NCI-H2227 (cell line): ENCODE measurements around the gene SLC30A7.
"Not testable (repeated sequence)": the region's sequence is repeated elsewhere in the genome, so short reads cannot be mapped to it uniquely, and the experiment has no call there.

Source experiments
- DNase-seq: peaks from one replicate; lab custom pipeline; 2025; ENCODE audit not compliant: unreplicated experiment; lab: John Stamatoyannopoulos, UW

Gene SLC30A7

GRCh38 chr1:100895540-100896480 is at the start of gene SLC30A7:
Gene SLC30A7 (plus strand): TSS chr1:100896090. CDS start chr1:100896263, 173 bp downstream.
- peak; percentile 92 for DNase-seq

GRCh38 chr1:100847361-100848082 is 48.4 kb upstream of the SLC30A7 start:
- DNase-seq, result no peak

GRCh38 chr1:100851726-100852125 is 44.2 kb upstream of the SLC30A7 start:
- DNase-seq, result no peak

GRCh38 chr1:100852976-100853375 is 42.9 kb upstream of the SLC30A7 start:
- no peak for DNase-seq

GRCh38 chr1:100855116-100855515 is 40.8 kb upstream of the SLC30A7 start:
- DNase-seq, result not testable (repeated sequence)

- no peak for DNase-seq
These were observed 35.4 kb upstream of the SLC30A7 start for GRCh38 chr1:100860397-100860991.

GRCh38 chr1:100861379-100861778 is 34.5 kb upstream of the SLC30A7 start:
- DNase-seq, result no peak

GRCh38 chr1:100862591-100862990 is 33.3 kb upstream of the SLC30A7 start:
- DNase-seq, result no peak

GRCh38 chr1:100866041-100866900 is 29.6 kb upstream of the SLC30A7 start:
- no peak for DNase-seq

- DNase-seq, result no peak
These were observed 29.0 kb upstream of the SLC30A7 start for GRCh38 chr1:100866901-100867206.

GRCh38 chr1:100868364-100868995 is 27.4 kb upstream of the SLC30A7 start:
- peak; percentile 33 for DNase-seq

GRCh38 chr1:100869996-100870395 is 25.9 kb upstream of the SLC30A7 start:
- no peak for DNase-seq

GRCh38 chr1:100874433-100874832 is 21.5 kb upstream of the SLC30A7 start:
- DNase-seq, result no peak

- no peak for DNase-seq
These were observed 20.7 kb upstream of the SLC30A7 start for GRCh38 chr1:100875228-100875627.

GRCh38 chr1:100876291-100876690 is 19.6 kb upstream of the SLC30A7 start:
- no peak for DNase-seq

GRCh38 chr1:100879422-100879821 is 16.5 kb upstream of the SLC30A7 start:
- no peak for DNase-seq

- DNase-seq, result no peak
These were observed 14.2 kb upstream of the SLC30A7 start for GRCh38 chr1:100881687-100882086.

GRCh38 chr1:100882698-100883097 is 13.2 kb upstream of the SLC30A7 start:
- DNase-seq, result no peak

GRCh38 chr1:100883963-100884362 is 11.9 kb upstream of the SLC30A7 start:
- peak; percentile 61 for DNase-seq

- not testable (repeated sequence) for DNase-seq
These were observed 6.9 kb upstream of the SLC30A7 start for GRCh38 chr1:100889007-100889406.
